ENCODE data around the gene TTC9.

The TTC9 gene

GRCh38 chr14:70683983-70684382 lies 42.3 kb downstream of the TTC9 start:
- H3K9me3 ChIP-seq = no peaks in the 10 kb centered on the region
- no peaks in the 10 kb centered on the region for H3K4me1 ChIP-seq
- DNase-seq = no peak
- no peaks in the 10 kb centered on the region for H3K36me3 ChIP-seq
- H3K27ac ChIP-seq = no peak overlapping the region
- H3K27me3 ChIP-seq = peaks cover 0 to 4% of the 10 kb centered on the region in 2 donors
- intact Hi-C loops (cut with DNase I; ENCODE audit: low total_unique reads) = no loop called here
- H3K4me3 ChIP-seq = no peak overlapping the region
- TF ChIP-seq CTCF (IDR thresholded peaks at IDR 0.05) = no peak

- Histone ChIP-seq H3K27me3 (peaks cover 0 to 4% of the 10 kb centered on the region in 2 donors), H3K27ac (no peak overlapping the region), H3K4me1 (no peaks in the 10 kb centered on the region), H3K9me3 (no peaks in the 10 kb centered on the region), H3K36me3 (no peaks in the 10 kb centered on the region), H3K4me3 (no peak overlapping the region)
- intact Hi-C loops (cut with DNase I; ENCODE audit: low total_unique reads) = no loop called here
- no peak for DNase-seq
- TF ChIP-seq CTCF (IDR thresholded peaks at IDR 0.05) = no peak
Observed at GRCh38 chr14:70685474-70686197, 43.9 kb downstream of the TTC9 start.

GRCh38 chr14:70692210-70692609 lies 50.5 kb downstream of the TTC9 start:
- Histone ChIP-seq H3K4me1 (no peaks in the 10 kb centered on the region), H3K36me3 (no peaks in the 10 kb centered on the region), H3K27me3 (no peaks in the 10 kb centered on the region), H3K9me3 (no peaks in the 10 kb centered on the region), H3K4me3 (no peak overlapping the region), H3K27ac (no peak overlapping the region)
- no peak for TF ChIP-seq CTCF (IDR thresholded peaks at IDR 0.05)
- intact Hi-C loops (cut with DNase I; ENCODE audit: low total_unique reads) = no loop called here
- DNase-seq = peak; percentile 39 to 72

GRCh38 chr14:70696026-70696425 lies 54.3 kb downstream of the TTC9 start:
- TF ChIP-seq CTCF (IDR thresholded peaks at IDR 0.05) = no peak
- Histone ChIP-seq H3K4me1 (peaks cover 0 to 15% (median 1%) of the 10 kb centered on the region in 4 donors), H3K36me3 (no peaks in the 10 kb centered on the region), H3K27ac (no peak overlapping the region), H3K27me3 (no peaks in the 10 kb centered on the region), H3K4me3 (no peak overlapping the region), H3K9me3 (no peaks in the 10 kb centered on the region)
- intact Hi-C loops (cut with DNase I; ENCODE audit: low total_unique reads) = no loop called here
- DNase-seq = no peak

- DNase-seq = no peak
- TF ChIP-seq CTCF (IDR thresholded peaks at IDR 0.05) = no peak
- no peaks in the 10 kb centered on the region for H3K36me3 ChIP-seq
- no peaks in the 10 kb centered on the region for H3K27me3 ChIP-seq
- peaks cover 0 to 15% (median 1%) of the 10 kb centered on the region in 4 donors for H3K4me1 ChIP-seq
- H3K9me3 ChIP-seq = no peaks in the 10 kb centered on the region
- intact Hi-C loops (cut with DNase I; ENCODE audit: low total_unique reads) = no loop called here
- no peak overlapping the region for H3K4me3 ChIP-seq
- no peak overlapping the region for H3K27ac ChIP-seq
Observed at GRCh38 chr14:70697701-70698100, 56.0 kb downstream of the TTC9 start.
